IgD-negative memory B cell (primary cell): ENCODE data around the gene RSPH3. TPM values are rescaled to one million over a fixed set of nuclear protein-coding genes. Genes with fewer than 3 reads are reported as not detected.
"Not testable (repeated sequence)": the region's sequence is repeated elsewhere in the genome, so short reads cannot be mapped to it uniquely, and the experiment has no call there.

ENCODE experiments used
- H3K27ac Mint-ChIP-seq, 3 donors: one replicate each; pipeline ENCODE4 v1.8.0; 2020 to 2022; ENCODE audit warnings: mild to moderate bottlenecking in 3 of 3, mixed read lengths in 3 of 3, moderate library complexity in 1 of 3
- H3K27me3 Mint-ChIP-seq: one replicate; pipeline ENCODE4 v1.8.0; 2021; ENCODE audit warnings: mixed read lengths
- H3K36me3 Mint-ChIP-seq: one replicate; pipeline ENCODE4 v1.8.0; 2020; ENCODE audit warnings: mild to moderate bottlenecking, mixed read lengths
- H3K4me1 Mint-ChIP-seq, 3 donors: one replicate each; pipeline ENCODE4 v1.8.0; 2020 to 2022; ENCODE audit warnings: mixed read lengths in 3 of 3, mild to moderate bottlenecking in 1 of 3
- H3K4me3 Mint-ChIP-seq, 4 donors: one replicate each; pipeline ENCODE4 v1.8.0; 2020 to 2022; ENCODE audit warnings: mild to moderate bottlenecking in 4 of 4, mixed read lengths in 4 of 4, moderate library complexity in 3 of 4
- H3K9me3 Mint-ChIP-seq, 3 donors: one replicate each; pipeline ENCODE4 v1.8.0; 2020 to 2021; ENCODE audit warnings: mixed read lengths in 3 of 3, mild to moderate bottlenecking in 1 of 3
- polyA plus RNA-seq: library from polyadenylated mRNA; unstranded; fragments of 300-500 nt; fragmentation: Illumina TruSeq; gene quantifications from one replicate; pipeline ENCODE4 v1.2.3, GENCODE V29; 2021

RSPH3 gene
- polyA plus RNA-seq, 1 donor from 2014 or later: 4.3 TPM

DNA sequence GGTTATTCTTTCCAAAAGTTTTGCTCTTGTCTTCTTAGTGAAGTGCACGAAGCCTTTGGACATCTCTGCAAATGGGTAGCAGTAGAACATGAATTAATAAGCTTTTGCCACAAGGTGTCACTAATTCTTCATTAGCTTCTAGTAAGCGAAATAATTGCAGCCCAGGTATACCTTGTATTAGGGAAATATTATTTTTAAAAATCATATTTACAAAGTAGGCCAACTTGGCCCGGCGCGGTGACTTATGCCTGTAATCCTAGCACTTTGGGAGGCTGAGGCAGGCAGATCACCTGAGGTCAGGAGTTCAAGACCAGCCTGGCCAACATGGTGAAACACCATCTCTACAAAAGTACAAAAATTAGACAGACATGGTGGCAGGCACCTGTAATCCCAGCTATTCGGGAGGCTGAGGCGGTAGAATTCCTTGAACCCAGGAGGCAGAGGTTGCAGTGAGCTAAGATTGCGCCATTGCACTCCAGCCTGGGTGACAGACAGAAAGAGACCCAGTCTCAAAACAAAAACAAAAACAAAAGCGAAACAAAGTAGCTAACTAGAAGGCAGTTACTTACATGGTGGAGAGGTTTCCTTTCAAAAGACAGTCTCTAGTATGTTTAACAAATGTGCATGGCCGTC, 8.8 kb upstream of the RSPH3 start:
- Mint-ChIP-seq H3K36me3 (peaks cover 9% of the 10 kb centered on the region), H3K4me1 (peaks cover 29 to 41% (median 37%) of the 10 kb centered on the region in 3 donors), H3K27ac (peak overlapping the region in 2 of 3 donors; percentile 70 to 90), H3K9me3 (no peaks in the 10 kb centered on the region), H3K27me3 (no peaks in the 10 kb centered on the region), H3K4me3 (peak overlapping the region; percentile 38 to 85 (median 78))

GRCh38 chr6:159007510-159007909, 7.5 kb upstream of the RSPH3 start:
- H3K36me3 Mint-ChIP-seq: peaks cover 9% of the 10 kb centered on the region

GRCh38 chr6:159005436-159005835, 5.4 kb upstream of the RSPH3 start:
- H3K27ac Mint-ChIP-seq: peak overlapping the region in 1 of 3 donors; percentile 68
- H3K4me1 Mint-ChIP-seq: peaks cover 26 to 34% (median 28%) of the 10 kb centered on the region in 3 donors
- H3K27me3 Mint-ChIP-seq: no peaks in the 10 kb centered on the region
- H3K9me3 Mint-ChIP-seq: no peaks in the 10 kb centered on the region
- H3K4me3 Mint-ChIP-seq: peak overlapping the region in 1 of 4 donors; percentile 22
- peaks cover 5% of the 10 kb centered on the region for H3K36me3 Mint-ChIP-seq

More at GRCh38 chr6:159007510-159007909, 7.5 kb upstream of the RSPH3 start:
- Mint-ChIP-seq H3K4me3 (peak overlapping the region in 1 of 4 donors; percentile 19), H3K27ac (no peak overlapping the region), H3K27me3 (no peaks in the 10 kb centered on the region), H3K4me1 (peaks cover 22 to 34% (median 29%) of the 10 kb centered on the region in 3 donors), H3K9me3 (no peaks in the 10 kb centered on the region)

DNA sequence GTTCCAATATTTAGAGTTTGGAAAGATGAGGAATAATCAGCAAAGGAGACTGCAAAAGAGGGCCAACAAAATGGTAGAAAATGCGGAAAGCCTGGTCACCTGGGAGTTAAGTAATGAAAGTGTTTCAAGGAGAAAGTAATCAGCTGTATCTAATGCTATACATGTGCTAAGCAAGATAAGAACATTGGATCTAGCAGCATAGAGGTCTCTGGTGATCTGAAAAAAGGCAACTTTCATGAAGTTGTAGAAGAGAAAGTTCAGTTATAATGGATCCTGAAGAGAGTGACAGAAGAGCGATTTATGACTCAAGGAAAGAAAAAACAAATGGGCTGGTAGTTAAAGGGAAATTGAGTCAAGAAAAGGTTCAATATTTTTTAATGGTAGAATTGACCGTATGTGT, 4.6 kb upstream of the RSPH3 start:
- Mint-ChIP-seq H3K36me3 (peaks cover 5% of the 10 kb centered on the region), H3K9me3 (no peaks in the 10 kb centered on the region), H3K27me3 (no peaks in the 10 kb centered on the region), H3K4me1 (peaks cover 26 to 32% (median 28%) of the 10 kb centered on the region in 3 donors), H3K27ac (no peak overlapping the region), H3K4me3 (peak overlapping the region in 1 of 4 donors; percentile 70)

DNA sequence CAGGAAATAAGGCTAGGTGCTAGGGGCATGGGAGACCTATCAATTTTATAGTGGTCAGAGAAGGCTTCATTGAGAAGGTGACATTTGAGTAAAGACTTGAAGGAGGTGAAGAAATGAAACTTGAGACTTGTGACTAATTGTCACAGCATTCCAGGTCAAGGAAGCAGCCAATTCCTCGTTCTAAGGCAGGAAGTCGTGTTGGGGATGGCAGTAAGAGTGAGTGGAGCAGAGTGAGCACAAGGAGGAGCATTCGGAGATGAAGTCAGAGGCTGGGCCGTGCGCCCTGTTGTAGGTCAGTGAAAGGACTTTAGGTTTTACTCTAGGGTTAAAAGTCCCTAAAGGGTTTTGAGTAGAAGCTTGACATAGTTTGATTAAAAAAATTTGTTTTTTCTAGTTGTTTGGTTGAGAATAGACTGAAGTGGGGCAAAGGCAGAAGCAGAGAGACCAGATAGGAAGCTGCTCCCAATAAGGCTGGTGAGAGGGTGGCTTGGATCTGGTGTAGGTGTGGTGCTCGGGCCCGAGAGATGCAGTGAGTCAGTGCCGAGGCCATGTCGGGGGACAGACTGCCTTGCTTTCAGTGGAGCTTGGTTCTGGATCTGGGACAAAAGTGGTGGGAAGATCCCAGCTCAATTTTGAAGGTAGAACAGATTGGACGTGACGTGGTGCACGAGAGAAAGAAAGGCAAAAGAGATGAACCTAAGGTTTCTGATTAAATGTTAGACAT, 2.6 kb upstream of the RSPH3 start:
- Mint-ChIP-seq H3K4me1 (peaks cover 17 to 29% (median 22%) of the 10 kb centered on the region in 3 donors), H3K27me3 (no peaks in the 10 kb centered on the region), H3K27ac (peak overlapping the region in 1 of 3 donors; percentile 38), H3K36me3 (peaks cover 7% of the 10 kb centered on the region), H3K9me3 (no peaks in the 10 kb centered on the region), H3K4me3 (peak overlapping the region in 1 of 4 donors; percentile 57)

DNA sequence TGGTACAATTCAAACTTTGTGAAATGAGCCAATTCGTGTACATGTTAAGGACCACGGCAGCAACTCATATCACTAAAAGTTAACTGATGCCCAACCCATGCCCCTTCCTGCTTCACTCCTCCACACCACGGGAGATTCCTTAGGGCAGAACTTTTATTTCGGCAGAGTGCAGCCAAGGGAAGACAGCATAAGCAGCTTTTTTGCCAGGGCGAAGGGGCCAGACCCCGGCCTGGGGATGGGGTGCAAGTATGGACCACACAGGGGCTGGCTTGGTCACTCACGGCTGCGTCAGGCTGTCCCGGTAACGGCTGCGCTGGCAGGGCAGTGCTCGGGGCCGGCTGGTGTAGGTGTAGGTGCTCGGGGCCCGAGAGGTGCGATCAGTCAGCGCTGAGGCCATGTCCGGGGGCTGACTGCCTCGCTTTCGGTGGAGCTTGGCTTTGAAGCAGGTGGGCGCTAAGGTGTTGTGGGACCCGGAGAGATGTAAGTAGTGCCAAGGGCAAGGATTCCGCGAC, 792 bp downstream of the RSPH3 start:
- peaks cover 7% of the 10 kb centered on the region for H3K36me3 Mint-ChIP-seq
- H3K9me3 Mint-ChIP-seq: no peaks in the 10 kb centered on the region
- peaks cover 14 to 25% (median 17%) of the 10 kb centered on the region in 3 donors for H3K4me1 Mint-ChIP-seq
- H3K4me3 Mint-ChIP-seq: peak overlapping the region; percentile 97 to 98 (median 98)
- H3K27me3 Mint-ChIP-seq: no peaks in the 10 kb centered on the region
- H3K27ac Mint-ChIP-seq: peak overlapping the region; percentile 79 to 94 (median 89)

DNA sequence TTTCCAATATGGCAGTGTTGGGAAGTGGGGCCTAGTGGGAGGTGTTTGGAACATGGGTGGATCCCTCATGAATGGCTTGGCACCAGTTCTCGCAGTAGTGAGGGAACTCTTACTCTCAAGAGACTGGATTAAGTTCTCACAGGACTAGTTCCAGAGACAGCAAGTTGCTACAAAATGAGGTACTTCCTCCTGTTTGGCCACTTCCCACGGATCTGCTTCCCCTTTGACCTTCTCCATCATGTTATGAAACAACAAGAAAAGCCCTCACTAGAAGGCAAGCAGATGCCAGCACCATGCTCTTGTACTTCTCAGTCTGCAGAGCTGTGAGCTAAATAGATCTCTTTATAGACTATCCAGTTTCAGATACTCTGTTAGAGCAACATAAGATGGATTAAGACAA, 3.1 kb downstream of the RSPH3 start:
- no peaks in the 10 kb centered on the region for H3K27me3 Mint-ChIP-seq
- no peak overlapping the region for H3K27ac Mint-ChIP-seq
- H3K9me3 Mint-ChIP-seq: no peaks in the 10 kb centered on the region

DNA sequence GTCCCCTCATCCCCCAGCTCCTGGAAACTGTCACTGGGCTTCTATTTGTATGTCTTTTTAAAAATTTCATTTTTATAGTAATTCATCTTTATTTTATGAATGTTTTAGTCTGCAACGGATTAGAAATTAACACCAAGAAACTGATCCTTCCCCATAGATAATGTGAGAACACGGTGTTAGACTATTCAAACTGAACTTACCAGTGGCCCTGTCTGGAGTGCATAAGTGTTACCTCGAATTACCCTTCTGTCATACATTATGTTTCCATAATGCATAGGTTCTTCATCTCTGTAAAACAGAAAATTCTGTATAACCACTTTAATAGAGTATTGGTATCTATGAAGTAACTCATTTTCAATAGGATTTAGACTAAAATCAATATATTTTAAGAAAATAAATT, 6.4 kb downstream of the RSPH3 start:
- H3K27ac Mint-ChIP-seq: no peak overlapping the region
- no peaks in the 10 kb centered on the region for H3K27me3 Mint-ChIP-seq
- peaks cover 1% of the 10 kb centered on the region for H3K36me3 Mint-ChIP-seq
- no peak overlapping the region for H3K4me3 Mint-ChIP-seq
- peaks cover 0 to 2% (median 1%) of the 10 kb centered on the region in 3 donors for H3K4me1 Mint-ChIP-seq
- peaks cover 0 to 2% (median 0%) of the 10 kb centered on the region in 3 donors for H3K9me3 Mint-ChIP-seq

More for the DNA sequence above, 3.1 kb downstream of the RSPH3 start:
- H3K4me1 Mint-ChIP-seq: peaks cover 9 to 16% (median 15%) of the 10 kb centered on the region in 3 donors
- peaks cover 1% of the 10 kb centered on the region for H3K36me3 Mint-ChIP-seq
- peak overlapping the region in 1 of 4 donors; percentile 50 for H3K4me3 Mint-ChIP-seq

DNA sequence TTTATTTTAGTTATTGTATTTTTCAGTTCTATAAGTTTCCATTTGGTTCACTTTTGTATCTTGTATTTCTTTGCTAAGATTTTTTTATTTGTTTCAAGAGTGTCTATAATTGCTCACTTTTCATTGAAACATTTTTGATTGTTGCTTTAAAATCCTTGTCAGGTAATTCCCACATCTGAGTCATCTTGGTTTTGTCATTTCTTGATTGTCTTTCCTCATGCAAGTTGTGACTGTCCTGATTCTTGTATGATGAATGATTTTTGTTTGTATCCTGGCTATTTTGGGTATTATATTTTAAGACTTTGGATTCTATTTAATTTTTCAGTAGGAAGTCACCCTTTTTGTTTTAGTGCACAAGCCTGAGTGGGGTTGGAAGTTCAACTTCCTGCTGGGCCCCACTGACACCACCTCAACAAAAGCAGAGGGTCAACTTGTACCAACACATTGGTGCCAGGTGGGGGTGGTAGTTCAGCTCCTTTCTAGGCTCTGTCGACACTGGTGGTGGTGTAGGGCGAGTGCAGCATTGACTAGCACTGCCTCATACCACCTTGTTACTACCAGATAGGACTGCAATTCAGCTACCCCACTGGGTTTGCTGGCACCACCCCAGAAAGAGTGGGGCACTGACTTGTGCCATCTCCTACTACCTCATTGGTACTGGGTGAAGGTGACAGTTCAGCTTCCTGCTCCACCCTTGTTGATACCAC, 8.8 kb downstream of the RSPH3 start:
- H3K36me3 Mint-ChIP-seq: peaks cover 7% of the 10 kb centered on the region
- peak overlapping the region in 1 of 4 donors; percentile 27 for H3K4me3 Mint-ChIP-seq
- no peaks in the 10 kb centered on the region for H3K27me3 Mint-ChIP-seq
- H3K9me3 Mint-ChIP-seq: peaks cover 2 to 13% (median 5%) of the 10 kb centered on the region in 3 donors
- H3K4me1 Mint-ChIP-seq: peaks cover 0 to 2% (median 1%) of the 10 kb centered on the region in 3 donors
- H3K27ac Mint-ChIP-seq: no peak overlapping the region

GRCh38 chr6:158989711-158990110, 10.3 kb downstream of the RSPH3 start:
- H3K27ac Mint-ChIP-seq, H3K27me3 Mint-ChIP-seq, H3K4me3 Mint-ChIP-seq, H3K4me1 Mint-ChIP-seq, H3K36me3 Mint-ChIP-seq: not testable (repeated sequence)
- peaks cover 2 to 13% (median 5%) of the 10 kb centered on the region in 3 donors for H3K9me3 Mint-ChIP-seq

GRCh38 chr6:158988477-158988876, 11.5 kb downstream of the RSPH3 start:
- H3K4me1 Mint-ChIP-seq: peaks cover 0 to 5% (median 2%) of the 10 kb centered on the region in 3 donors
- H3K4me3 Mint-ChIP-seq: no peak overlapping the region
- no peaks in the 10 kb centered on the region for H3K27me3 Mint-ChIP-seq
- H3K27ac Mint-ChIP-seq: no peak overlapping the region
- peaks cover 2 to 13% (median 5%) of the 10 kb centered on the region in 3 donors for H3K9me3 Mint-ChIP-seq
- peaks cover 7% of the 10 kb centered on the region for H3K36me3 Mint-ChIP-seq

GRCh38 chr6:158987657-158988056, 12.3 kb downstream of the RSPH3 start:
- Mint-ChIP-seq H3K4me1 (peaks cover 0 to 3% (median 2%) of the 10 kb centered on the region in 3 donors), H3K36me3 (peaks cover 7% of the 10 kb centered on the region), H3K9me3 (peaks cover 2 to 13% (median 5%) of the 10 kb centered on the region in 3 donors), H3K27me3 (no peaks in the 10 kb centered on the region), H3K27ac (no peak overlapping the region), H3K4me3 (no peak overlapping the region)

- Mint-ChIP-seq H3K27ac (no peak overlapping the region), H3K4me1 (peaks cover 0 to 1% (median 0%) of the 10 kb centered on the region in 3 donors), H3K9me3 (no peaks in the 10 kb centered on the region), H3K36me3 (peaks cover 8% of the 10 kb centered on the region), H3K4me3 (no peak overlapping the region), H3K27me3 (no peaks in the 10 kb centered on the region)
Observed at GRCh38 chr6:158978757-158979156, 21.2 kb downstream of the RSPH3 start.

DNA sequence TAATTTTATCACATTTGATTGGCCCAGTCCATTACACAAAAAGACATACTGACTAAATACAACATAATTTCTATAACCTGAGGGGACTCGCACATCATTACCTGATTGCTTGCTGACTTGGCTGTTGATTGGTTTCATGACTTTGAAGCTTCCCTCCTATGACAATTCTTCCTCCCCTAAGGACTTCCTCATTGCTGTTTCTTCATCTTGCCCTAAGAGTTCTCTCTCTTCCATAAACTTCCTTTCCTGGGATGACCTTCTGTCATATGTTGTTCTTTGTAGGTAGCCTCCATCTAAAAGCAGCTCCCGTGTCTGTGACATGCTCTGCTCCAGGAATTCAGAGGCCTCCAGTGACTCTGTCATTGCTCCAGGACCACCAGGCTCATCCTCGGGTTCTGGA, 22.6 kb downstream of the RSPH3 start:
- Mint-ChIP-seq H3K27me3 (no peaks in the 10 kb centered on the region), H3K36me3 (peaks cover 8% of the 10 kb centered on the region), H3K27ac (peak overlapping the region in 1 of 3 donors; percentile 66), H3K9me3 (no peaks in the 10 kb centered on the region), H3K4me1 (no peaks in the 10 kb centered on the region), H3K4me3 (no peak overlapping the region)
